Measurements from ENCODE around the gene ALS2CL.

The ALS2CL gene

GRCh38 chr3:46655271-46655670, 38.2 kb downstream of the ALS2CL start:
- DNase-seq (ENCODE audit: extremely low spot score, insufficient read length, low read depth) (no peak), FAIRE-seq (no peak)

- no peak for DNase-seq (ENCODE audit: extremely low spot score, insufficient read length, low read depth)
- no peak for FAIRE-seq
Measured at GRCh38 chr3:46651084-46651483, 42.4 kb downstream of the ALS2CL start.

DNA sequence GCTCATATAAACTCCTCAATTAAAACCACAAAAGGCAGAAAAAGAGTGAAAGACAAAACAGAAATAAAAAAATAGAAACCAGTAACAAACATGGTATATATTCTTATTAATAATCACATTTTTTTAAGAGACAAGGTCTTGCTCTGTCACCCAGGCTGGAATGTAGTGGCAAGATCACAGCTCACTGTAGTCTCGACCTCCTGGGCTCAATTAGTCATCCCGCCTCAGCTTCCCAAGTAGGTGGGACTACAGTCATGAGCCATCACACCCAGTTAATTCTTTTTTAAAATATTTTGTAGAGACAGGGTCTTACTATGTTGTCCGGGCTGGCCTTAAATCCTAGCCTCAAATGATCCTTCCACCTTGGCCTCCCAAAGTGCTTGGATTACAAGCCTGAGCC, 44.0 kb downstream of the ALS2CL start:
- DNase-seq (ENCODE audit: extremely low spot score, insufficient read length, low read depth) (no peak), FAIRE-seq (no peak)

DNA sequence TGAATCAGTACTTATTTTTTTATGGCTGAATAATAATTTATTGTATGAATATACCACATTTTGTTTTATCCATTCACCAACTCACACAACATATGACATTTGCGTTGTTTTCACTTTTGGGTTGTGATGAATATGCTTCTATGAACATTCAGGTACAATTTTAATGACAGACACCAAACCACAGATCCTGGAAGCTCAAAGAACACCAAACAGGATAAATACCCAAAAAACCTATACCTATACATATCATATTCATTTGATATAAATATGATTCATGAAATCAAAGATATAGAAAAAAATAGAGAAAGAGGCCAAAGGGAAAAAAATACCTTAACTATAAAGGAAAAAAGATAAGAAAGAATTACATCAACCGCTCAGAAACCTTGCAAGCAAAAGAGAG, 45.4 kb downstream of the ALS2CL start:
- DNase-seq (ENCODE audit: extremely low spot score, insufficient read length, low read depth) (no peak), FAIRE-seq (no peak)

DNA sequence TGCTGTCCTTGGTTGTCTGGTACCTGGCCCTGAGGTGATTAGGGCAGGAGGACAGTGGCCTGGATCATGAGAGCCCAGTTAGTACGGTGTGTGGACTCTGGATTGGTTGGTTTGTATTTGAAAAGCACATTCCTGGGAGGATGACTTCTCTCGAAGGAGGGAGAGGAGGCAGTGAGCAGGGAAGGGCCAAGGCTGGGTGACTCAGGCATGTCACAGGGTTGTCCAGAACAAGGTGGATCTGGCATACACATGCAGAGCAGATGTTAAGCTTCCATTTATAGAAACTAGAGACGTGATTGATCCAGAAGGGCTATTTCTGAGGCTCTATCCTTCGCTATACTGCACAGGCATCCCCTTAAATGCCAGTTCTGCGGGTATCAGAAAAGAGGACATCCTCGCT, 46.8 kb downstream of the ALS2CL start:
- FAIRE-seq = no peak
- DNase-seq (ENCODE audit: extremely low spot score, insufficient read length, low read depth) = no peak

DNA sequence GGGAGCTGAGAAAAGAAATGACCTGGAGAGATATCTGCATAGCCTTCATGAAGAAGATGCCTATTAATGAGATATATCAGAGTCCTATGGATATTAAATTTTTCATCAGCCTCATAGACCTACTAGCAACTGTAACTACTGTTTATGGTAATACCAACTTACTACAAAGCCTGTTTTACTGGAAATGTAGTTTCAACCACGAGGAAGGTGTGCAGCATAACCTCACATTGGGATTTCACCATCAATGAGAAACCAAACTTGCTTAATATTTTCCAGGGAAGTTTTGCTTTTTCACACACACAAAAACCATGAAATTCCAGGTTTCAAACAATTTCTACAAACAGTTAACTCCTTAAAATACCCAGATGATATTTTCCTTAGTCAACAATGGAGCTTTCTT, 49.8 kb downstream of the ALS2CL start:
- FAIRE-seq = no peak
- no peak for DNase-seq (ENCODE audit: extremely low spot score, insufficient read length, low read depth)

DNA sequence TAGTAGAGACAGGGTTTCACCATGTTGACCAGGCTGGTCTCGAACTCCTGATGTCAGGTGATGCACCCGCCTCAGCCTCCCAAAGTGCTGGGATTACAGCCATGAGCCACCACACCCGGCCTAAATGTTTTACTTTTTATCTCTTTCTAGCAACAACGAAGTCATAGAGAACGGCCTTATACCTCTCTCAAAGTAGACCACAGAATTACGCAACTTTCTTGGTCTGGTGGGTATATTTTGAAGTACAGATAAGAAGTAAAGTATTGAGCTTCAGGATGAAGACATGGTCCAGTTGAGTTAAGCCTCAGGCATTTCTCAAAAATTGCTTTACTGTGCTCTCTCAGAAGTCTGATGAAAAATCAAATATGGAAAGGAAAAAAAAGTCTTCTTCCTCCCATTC, 50.5 kb downstream of the ALS2CL start:
- FAIRE-seq (no peak), DNase-seq (ENCODE audit: extremely low spot score, insufficient read length, low read depth) (no peak)

GRCh38 chr3:46640927-46641326, 52.6 kb downstream of the ALS2CL start:
- FAIRE-seq = no peak
- no peak for DNase-seq (ENCODE audit: extremely low spot score, insufficient read length, low read depth)

GRCh38 chr3:46639221-46639620, 54.3 kb downstream of the ALS2CL start:
- no peak for FAIRE-seq
- DNase-seq (ENCODE audit: extremely low spot score, insufficient read length, low read depth) = no peak

DNA sequence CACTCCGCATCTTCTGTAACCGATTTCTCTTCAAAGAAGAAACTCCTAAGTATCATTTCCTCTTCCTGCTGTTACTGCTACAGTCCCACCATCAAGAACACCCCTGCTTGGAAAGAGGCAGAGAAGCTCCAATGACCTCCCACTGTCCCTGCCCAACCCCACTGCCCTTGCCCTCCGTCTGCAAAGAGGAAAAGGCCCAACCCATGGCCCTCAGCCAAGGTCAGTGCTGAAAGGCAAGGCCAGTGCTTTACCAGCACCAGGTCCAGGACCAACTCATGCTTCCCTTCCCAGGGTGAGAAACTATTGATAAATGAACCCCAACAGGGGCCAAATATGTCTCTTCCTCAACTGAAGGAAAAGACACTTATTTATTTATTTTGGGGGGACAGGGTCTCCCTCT, 58.6 kb downstream of the ALS2CL start:
- no peak for DNase-seq (ENCODE audit: extremely low spot score, insufficient read length, low read depth)
- no peak for FAIRE-seq

GRCh38 chr3:46632792-46633191, 60.7 kb downstream of the ALS2CL start:
- FAIRE-seq (no peak), DNase-seq (ENCODE audit: extremely low spot score, insufficient read length, low read depth) (no peak)

DNA sequence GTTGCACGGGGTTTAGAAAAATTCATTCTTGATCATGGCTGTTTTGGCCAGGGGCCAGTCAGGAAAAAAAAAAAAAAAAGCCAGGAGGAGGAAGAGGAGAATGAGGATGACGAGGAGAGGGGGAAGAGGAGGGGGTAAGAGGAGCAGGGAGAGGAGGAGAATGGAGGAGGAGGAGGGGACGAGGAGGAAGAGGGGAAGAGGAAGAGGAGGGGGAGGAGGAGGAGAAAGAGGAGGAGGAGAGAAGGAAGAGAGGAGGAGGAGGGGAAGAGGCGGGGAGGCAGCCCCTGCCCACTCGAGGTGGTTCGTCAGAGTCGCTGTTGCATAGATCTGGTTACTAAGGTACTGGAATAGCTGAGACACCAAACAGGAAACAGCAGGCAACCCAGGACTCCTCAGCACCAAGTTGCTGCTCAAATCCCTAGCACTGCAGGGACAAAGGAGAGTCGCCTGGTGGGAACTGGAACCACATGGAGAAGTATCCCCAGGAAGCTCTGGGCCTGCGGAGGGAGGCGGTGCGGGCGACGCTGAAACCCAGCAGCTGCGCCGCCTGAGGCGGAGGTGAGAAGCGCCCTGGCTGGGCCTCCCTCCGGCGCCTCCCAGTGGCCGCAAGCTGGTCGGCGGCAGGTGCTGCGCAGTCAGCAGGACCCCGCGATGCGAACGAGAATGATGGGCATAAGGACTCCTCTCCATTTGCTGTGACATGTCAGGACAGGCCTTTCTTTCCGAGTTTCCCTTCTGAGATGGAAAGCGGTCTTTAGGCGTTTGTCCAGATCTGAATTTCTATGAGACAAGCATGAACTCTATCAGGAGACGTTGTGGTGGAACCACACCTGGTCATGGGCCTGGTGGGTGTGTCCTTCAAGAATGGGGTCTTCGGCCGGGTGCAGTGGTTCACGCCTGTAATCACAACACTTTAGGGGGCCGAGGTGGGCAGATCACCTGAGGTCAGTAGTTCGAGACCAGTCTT, 63.6 kb downstream of the ALS2CL start:
- DNase-seq (ENCODE audit: extremely low spot score, insufficient read length, low read depth) = peak; percentile 72
- FAIRE-seq = peak; percentile 78

- FAIRE-seq = no peak
Measured at GRCh38 chr3:46628901-46629369, 64.5 kb downstream of the ALS2CL start.

GRCh38 chr3:46627078-46627477, 66.4 kb downstream of the ALS2CL start:
- FAIRE-seq (no peak), DNase-seq (ENCODE audit: extremely low spot score, insufficient read length, low read depth) (no peak)

More at GRCh38 chr3:46628901-46629369, 64.5 kb downstream of the ALS2CL start:
- DNase-seq (ENCODE audit: extremely low spot score, insufficient read length, low read depth) = no peak

GRCh38 chr3:46626039-46626438, 67.4 kb downstream of the ALS2CL start:
- FAIRE-seq = no peak
- DNase-seq (ENCODE audit: extremely low spot score, insufficient read length, low read depth) = no peak

GRCh38 chr3:46624975-46625490, 68.4 kb downstream of the ALS2CL start:
- no peak for FAIRE-seq

GRCh38 chr3:46624533-46624932, 68.9 kb downstream of the ALS2CL start:
- DNase-seq (ENCODE audit: extremely low spot score, insufficient read length, low read depth) = no peak
- FAIRE-seq = no peak

More at GRCh38 chr3:46624975-46625490, 68.4 kb downstream of the ALS2CL start:
- no peak for DNase-seq (ENCODE audit: extremely low spot score, insufficient read length, low read depth)

DNA sequence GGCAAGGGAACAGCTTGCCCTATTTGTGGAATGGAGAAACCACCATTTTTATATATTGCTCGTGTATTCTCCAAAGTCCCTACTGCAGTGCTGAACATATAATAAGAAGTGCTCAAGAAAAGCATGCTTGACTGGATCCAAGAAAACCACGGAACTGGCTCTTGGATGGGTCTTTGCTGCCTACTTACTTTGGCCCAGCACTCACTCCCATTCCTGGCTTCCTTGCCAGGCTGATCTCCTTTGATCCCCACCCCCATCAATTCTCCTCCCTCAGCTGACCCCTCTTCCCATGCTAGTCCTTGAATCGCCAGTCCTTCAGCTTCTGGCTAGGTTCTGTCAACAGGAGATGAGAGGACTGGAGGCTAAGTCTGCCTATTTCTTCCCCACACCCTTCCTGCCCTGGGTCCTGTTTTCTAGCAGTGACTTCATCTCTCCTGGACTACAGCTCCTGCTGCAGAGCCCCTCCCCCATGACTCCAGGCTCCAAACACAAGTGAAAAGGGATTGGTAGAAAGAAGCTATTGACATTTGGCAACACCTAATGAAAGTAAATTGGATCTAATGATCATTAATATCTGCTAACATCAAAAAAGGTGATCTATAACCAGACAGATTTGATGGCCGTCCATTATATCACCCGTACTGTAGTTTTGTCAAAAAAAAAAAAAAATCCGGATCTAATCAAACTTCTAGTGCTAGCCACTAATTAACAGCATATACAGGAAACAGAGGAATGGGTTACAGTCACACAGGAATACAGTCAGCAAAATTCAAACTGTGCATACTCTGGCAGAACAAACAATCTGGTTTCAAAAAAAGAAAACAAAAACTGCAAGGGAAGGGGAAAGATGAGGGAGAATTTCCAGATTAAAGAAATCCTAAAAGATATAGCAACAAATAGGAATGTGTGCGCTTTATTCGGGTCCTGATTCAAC, 73.4 kb downstream of the ALS2CL start:
- DNase-seq (ENCODE audit: extremely low spot score, insufficient read length, low read depth) = no peak
- no peak for FAIRE-seq

All from GM18507 (cell line).